Spleen (tissue), 11 donors: Measurements from ENCODE around the gene NR2E3. TPM values are rescaled to one million over a fixed set of nuclear protein-coding genes. Genes with fewer than 3 reads are reported as not detected.

ENCODE experiments used
- DNase-seq: peaks from one replicate; pipeline ENCODE4 v3.0.0-alpha.2; 2020
- H3K27ac ChIP-seq, 8 donors: fragments of 200-600 bp; sonication (generic) in 7 of 8; 1 replicate in 4 of 8; 2 replicates in 4 of 8; pipeline versions ENCODE4 v1.5.0 to v1.8.0; 2016 to 2021; ENCODE audit warnings: inconsistent platforms in 4 of 8, mild to moderate bottlenecking in 4 of 8, moderate library complexity in 1 of 8
- H3K27me3 ChIP-seq, 7 donors: fragments of 200-600 bp; sonication (generic) in 6 of 7; replicated peaks in 1 of 7; 1 replicate in 4 of 7; 2 replicates in 3 of 7; pipeline versions ENCODE4 v1.5.0 to v1.8.0; 2016 to 2021; ENCODE audit warnings: inconsistent platforms in 3 of 7, mild to moderate bottlenecking in 1 of 7
- H3K36me3 ChIP-seq, 6 donors: fragments of 200-600 bp; sonication (generic) in 5 of 6; 1 replicate in 4 of 6; 2 replicates in 2 of 6; pipeline versions ENCODE4 v1.5.0 to v1.8.0; 2016 to 2021; ENCODE audit warnings: inconsistent platforms in 2 of 6
- H3K4me1 ChIP-seq, 6 donors: fragments of 200-600 bp; sonication (generic) in 5 of 6; 1 replicate in 3 of 6; 2 replicates in 3 of 6; pipeline versions ENCODE4 v1.5.0 to v1.8.0; 2016 to 2021; ENCODE audit warnings: inconsistent platforms in 3 of 6
- H3K4me3 ChIP-seq, 8 donors: fragments of 200-600 bp; sonication (generic) in 7 of 8; 1 replicate in 4 of 8; 2 replicates in 4 of 8; pipeline versions ENCODE4 v1.5.0 to v1.8.0; 2016 to 2021; ENCODE audit warnings: inconsistent platforms in 4 of 8, mild to moderate bottlenecking in 4 of 8, moderate library complexity in 2 of 8
- H3K9me3 ChIP-seq, 8 donors: fragments of 200-600 bp; sonication (generic) in 7 of 8; 1 replicate in 4 of 8; 2 replicates in 4 of 8; pipeline versions ENCODE4 v1.5.0 to v1.8.0; 2016 to 2021; ENCODE audit warnings: inconsistent platforms in 4 of 8
- CTCF ChIP-seq, 11 experiments: fragments of 200-600 bp in 7 of 11; fragments of 450-650 bp in 4 of 11; sonication (generic) in 4 of 11; IDR thresholded peaks in 8 of 11; conservative IDR thresholded peaks in 3 of 11; 1 replicate in 7 of 11; 2 replicates in 4 of 11; pipeline versions ENCODE4 v1.4.0 to v1.8.0; 2016 to 2021; ENCODE audit warnings: antibody characterized with exemption in 11 of 11, inconsistent platforms in 4 of 11, mild to moderate bottlenecking in 1 of 11
- POLR2A ChIP-seq, 3 donors: fragments of 450-650 bp; IDR thresholded peaks; one replicate each; pipeline ENCODE4 v1.5.1; 2017; ENCODE audit warnings: antibody characterized with exemption in 3 of 3, mild to moderate bottlenecking in 1 of 3
- POLR2AphosphoS5 ChIP-seq, 3 donors: sonication (generic); formaldehyde crosslinking; IDR thresholded peaks; one replicate each; pipeline ENCODE4 v1.5.1; 2017; ENCODE audit warnings: antibody characterized with exemption in 3 of 3
- WGBS, 5 donors: extraction: QIAGEN DNeasy Blood & Tissue Kit in 3 of 5; methylation state at CpG; one replicate each; pipeline versions ENCODE4 v1.1.5 to v1.1.7; 2013 to 2018; 5-methylcytosine and 5-hydroxymethylcytosine counted together
- intact Hi-C: fragments of 100-400 bp; cut with DNase I; formaldehyde crosslinking; loops from one replicate; pipeline ENCODE4 v1.15.0; 2023; ENCODE audit warnings: low total_unique reads
- polyA plus RNA-seq, 3 donors: library from polyadenylated mRNA; stranded (reverse); fragments of 200-250 nt; gene quantifications; one replicate each; pipeline ENCODE4 v1.2.1, GENCODE V29; 2013
- total RNA-seq, 7 donors: library from RNA; depleted of rRNA in 3 of 7; stranded (reverse); fragments of >200 nt in 3 of 7; fragmentation: NEBNext Ultra II Directional in 4 of 7; extraction: Animal tissue kit (Norgen Biotek cat#: 25700) in 4 of 7; gene quantifications; one replicate each; pipeline versions ENCODE4 v1.1.0 to v1.2.1, GENCODE V29; 2016 to 2021
- donor health status: healthy with polysubstance abuse.
- donor health status: DM: no; HTN: no; CAD: no; lungs with moderate emphysema.
- donor health status: DM: no; HTN: no; CAD: no.
- donor health status: Bipolar disorder and iron deficiency.
- donor health status: healthy.
- donor health status: DM: no; HTN: no; CAD: no.
- donor health status: DM: yes; HTN: yes; CAD: no.

The NR2E3 gene
- total and polyA plus RNA-seq, 10 donors: 0.10 to 0.68 TPM; not detected in 8

GRCh38 chr15:71791975-71792374, 18.4 kb upstream of the NR2E3 start:
- TF ChIP-seq POLR2AphosphoS5 (IDR thresholded peaks at IDR 0.05): no peak
- TF ChIP-seq POLR2A (IDR thresholded peaks at IDR 0.05): no peak
- Histone ChIP-seq H3K27ac (no peak overlapping the region), H3K27me3 (no peaks in the 10 kb centered on the region), H3K4me1 (no peaks in the 10 kb centered on the region), H3K9me3 (no peaks in the 10 kb centered on the region), H3K36me3 (no peaks in the 10 kb centered on the region), H3K4me3 (no peak overlapping the region)
- WGBS, 5 donors: 85 to 97% (median 92%) methylated on average over 7 of the region's 7 CpGs
- intact Hi-C loops: no loop called here
- DNase-seq: no peak

- no peaks in the 10 kb centered on the region for H3K4me1 ChIP-seq
- no peak for TF ChIP-seq POLR2AphosphoS5 (IDR thresholded peaks at IDR 0.05)
- no peak for TF ChIP-seq CTCF (IDR thresholded peaks at IDR 0.05 in 8 of 11, conservative IDR thresholded peaks at IDR 0.05 in 3 of 11)
- no peak for TF ChIP-seq POLR2A (IDR thresholded peaks at IDR 0.05)
- no peak for DNase-seq
- H3K9me3 ChIP-seq: no peaks in the 10 kb centered on the region
- WGBS, 5 donors: 66 to 82% (median 74%) methylated on average over 2 of the region's 2 CpGs
- intact Hi-C loops: no loop called here
- H3K27ac ChIP-seq: no peak overlapping the region
- no peaks in the 10 kb centered on the region for H3K27me3 ChIP-seq
- no peaks in the 10 kb centered on the region for H3K36me3 ChIP-seq
- H3K4me3 ChIP-seq: no peak overlapping the region
Observed at GRCh38 chr15:71792521-71792920, 17.8 kb upstream of the NR2E3 start.

GRCh38 chr15:71798641-71799040, 11.7 kb upstream of the NR2E3 start:
- no peaks in the 10 kb centered on the region for H3K36me3 ChIP-seq
- H3K27me3 ChIP-seq: peaks cover 0 to 39% (median 0%) of the 10 kb centered on the region in 7 donors
- no peak overlapping the region for H3K27ac ChIP-seq
- TF ChIP-seq CTCF (IDR thresholded peaks at IDR 0.05 in 8 of 11, conservative IDR thresholded peaks at IDR 0.05 in 3 of 11) (no peak), POLR2A (IDR thresholded peaks at IDR 0.05) (no peak), POLR2AphosphoS5 (IDR thresholded peaks at IDR 0.05) (no peak)
- H3K4me3 ChIP-seq: no peak overlapping the region
- DNase-seq: no peak
- no peaks in the 10 kb centered on the region for H3K9me3 ChIP-seq
- intact Hi-C loops: no loop called here
- H3K4me1 ChIP-seq: no peaks in the 10 kb centered on the region
- WGBS, 5 donors: 71 to 82% (median 78%) methylated on average over 6 of the region's 6 CpGs

GRCh38 chr15:71800190-71800589, 10.2 kb upstream of the NR2E3 start:
- no peaks in the 10 kb centered on the region for H3K9me3 ChIP-seq
- intact Hi-C loops: no loop called here
- TF ChIP-seq CTCF (IDR thresholded peaks at IDR 0.05 in 8 of 11, conservative IDR thresholded peaks at IDR 0.05 in 3 of 11) (no peak), POLR2AphosphoS5 (IDR thresholded peaks at IDR 0.05) (no peak), POLR2A (IDR thresholded peaks at IDR 0.05) (no peak)
- no peaks in the 10 kb centered on the region for H3K4me1 ChIP-seq
- 82 to 98% (median 84%) methylated on average over 3 of the region's 3 CpGs for WGBS, 5 donors
- no peak for DNase-seq
- no peak overlapping the region for H3K27ac ChIP-seq
- H3K36me3 ChIP-seq: no peaks in the 10 kb centered on the region
- H3K27me3 ChIP-seq: peaks cover 0 to 42% (median 0%) of the 10 kb centered on the region in 7 donors
- no peak overlapping the region for H3K4me3 ChIP-seq
